Fibroblast of upper back skin (primary cell): Measurements from ENCODE around the gene TRMT2A.

Experiments used
- DNase-seq: peaks from one replicate; pipeline ENCODE4 v3.0.0-alpha.2; 2013

The TRMT2A gene

GRCh38 chr22:20133930-20134549 lies 17.0 kb upstream of the TRMT2A start:
- no peak for DNase-seq

GRCh38 chr22:20132686-20133246 lies 15.7 kb upstream of the TRMT2A start:
- no peak for DNase-seq

- no peak for DNase-seq
Observed at GRCh38 chr22:20131859-20132685, 15.0 kb upstream of the TRMT2A start.

GRCh38 chr22:20131597-20131858 lies 14.5 kb upstream of the TRMT2A start, which contains the start of gene ZDHHC8:
TSS of gene ZDHHC8 (plus strand) at chr22:20131804. CDS start at chr22:20131948, 144 bp downstream.
- peak; percentile 23 for DNase-seq

- peak; percentile 79 for DNase-seq
Observed at GRCh38 chr22:20130731-20131596, 13.9 kb upstream of the TRMT2A start.

- DNase-seq, result no peak
Observed at GRCh38 chr22:20130319-20130718, 13.3 kb upstream of the TRMT2A start.

- no peak for DNase-seq
Observed at GRCh38 chr22:20129747-20130014, 12.7 kb upstream of the TRMT2A start.

- DNase-seq, result peak; percentile 16
Observed at GRCh38 chr22:20128902-20129746, 12.1 kb upstream of the TRMT2A start.

- no peak for DNase-seq
Observed at GRCh38 chr22:20128619-20128901, 11.5 kb upstream of the TRMT2A start.

GRCh38 chr22:20127869-20128618 lies 11.0 kb upstream of the TRMT2A start:
- no peak for DNase-seq

GRCh38 chr22:20127318-20127868 lies 10.4 kb upstream of the TRMT2A start:
- no peak for DNase-seq

- no peak for DNase-seq
Observed at GRCh38 chr22:20126284-20127029, 9.4 kb upstream of the TRMT2A start.

- no peak for DNase-seq
Observed at GRCh38 chr22:20125201-20126174, 8.5 kb upstream of the TRMT2A start.

GRCh38 chr22:20124083-20124787 lies 7.2 kb upstream of the TRMT2A start:
- no peak for DNase-seq

GRCh38 chr22:20123366-20124082 lies 6.5 kb upstream of the TRMT2A start:
- no peak for DNase-seq

- DNase-seq, result no peak
Observed at GRCh38 chr22:20121856-20122415, 4.9 kb upstream of the TRMT2A start.

GRCh38 chr22:20118300-20119020 lies 1.4 kb upstream of the TRMT2A start:
- no peak for DNase-seq
